Caco-2 (cell line): ENCODE measurements around the gene TMEM250. TPM values are rescaled to one million over a fixed set of nuclear protein-coding genes. Genes with fewer than 3 reads are reported as not detected.

ENCODE experiments used
- BruUV-seq: library from RNA; stranded (reverse); fragments of 400-500 nt; replicated peaks from 2 replicates; lab custom pipeline; 2021; lab: Mats Ljungman, UMichigan
- CTCF ChIA-PET: fragments of 300-600 bp; sonication (Branson Sonifier 250); formaldehyde crosslinking; loops from one replicate; lab custom pipeline; 2022; ENCODE audit warnings: antibody characterized with exemption; lab: Charles Lee
- POLR2A ChIA-PET: fragments of 300-600 bp; sonication (Branson Sonifier 250); formaldehyde crosslinking; loops from one replicate; lab custom pipeline; 2022; ENCODE audit warnings: antibody characterized with exemption; lab: Charles Lee
- DNase-seq, 2 experiments: peaks; one replicate each; pipeline versions ENCODE4 v3.0.0 to v3.0.0-alpha.2; 2020 to 2022
- H3K27me3 ChIP-seq: replicated peaks from 2 replicates; pipeline ENCODE4 v1.6.0; 2011; ENCODE audit warnings: low read length; ENCODE audit not compliant: control insufficient read depth, insufficient read depth
- H3K36me3 ChIP-seq: 2 replicates; pipeline ENCODE4 v1.5.1; 2011; ENCODE audit warnings: low read length; ENCODE audit not compliant: control insufficient read depth, insufficient read depth
- H3K4me1 ChIP-seq: fragments of 250-450 bp; sonication (Bioruptor Pico); 2 replicates; pipeline ENCODE4 v1.5.1; 2020; ENCODE audit warnings: mild to moderate bottlenecking
- H3K4me3 ChIP-seq: 2 replicates; pipeline ENCODE4 v1.5.1; 2011; ENCODE audit warnings: low read depth, mild to moderate bottlenecking, control low read depth, low read length
- H3K9me3 ChIP-seq: fragments of 250-450 bp; sonication (Bioruptor Pico); 2 replicates; pipeline ENCODE4 v1.5.1; 2020; ENCODE audit warnings: mild to moderate bottlenecking, moderate library complexity
- H3K27ac Mint-ChIP-seq: one replicate; pipeline ENCODE4 v1.8.0; 2022; ENCODE audit warnings: mixed read lengths; ENCODE audit not compliant: unreplicated experiment
- H3K27me3 Mint-ChIP-seq: one replicate; pipeline ENCODE4 v1.8.0; 2022; ENCODE audit warnings: mixed read lengths; ENCODE audit not compliant: insufficient read depth, unreplicated experiment
- H3K36me3 Mint-ChIP-seq: one replicate; pipeline ENCODE4 v1.8.0; 2022; ENCODE audit warnings: mild to moderate bottlenecking, mixed read lengths; ENCODE audit not compliant: insufficient read depth, unreplicated experiment
- H3K4me1 Mint-ChIP-seq: one replicate; pipeline ENCODE4 v1.8.0; 2022; ENCODE audit warnings: low read depth, mixed read lengths; ENCODE audit not compliant: unreplicated experiment
- H3K4me3 Mint-ChIP-seq: one replicate; pipeline ENCODE4 v1.8.0; 2022; ENCODE audit warnings: mild to moderate bottlenecking, moderate library complexity, mixed read lengths; ENCODE audit not compliant: unreplicated experiment
- H3K9me3 Mint-ChIP-seq: one replicate; pipeline ENCODE4 v1.8.0; 2022; ENCODE audit warnings: mixed read lengths; ENCODE audit not compliant: unreplicated experiment
- intact Hi-C: fragments of 100-400 bp; cut with micrococcal nuclease; formaldehyde crosslinking; loops from one replicate; pipeline ENCODE4 v1.10.0; 2022; ENCODE audit not compliant: unreplicated experiment
- total RNA-seq: library from RNA; stranded (reverse); gene quantifications from 2 replicates; pipeline ENCODE4 v1.2.3, GENCODE V29; 2022
- TF ChIP-seq, protein P1 (sequence below), 2 experiments: fragments of 200-600 bp in 1 of 2; IDR thresholded peaks; 1 replicate in 1 of 2; 2 replicates in 1 of 2; pipeline versions ENCODE4 v1.5.1 to v1.8.0; 2011 to 2022; ENCODE audit warnings: antibody characterized with exemption in 1 of 2, control low read depth in 1 of 2, inconsistent platforms in 1 of 2, low read depth in 1 of 2, low read length in 1 of 2, mild to moderate bottlenecking in 1 of 2, moderate library complexity in 1 of 2; ENCODE audit not compliant: insufficient read depth in 1 of 2, severe bottlenecking in 1 of 2, unreplicated experiment in 1 of 2

The TMEM250 gene
- total RNA-seq, 1 experiment from 2014 or later = 38.2 TPM

DNA sequence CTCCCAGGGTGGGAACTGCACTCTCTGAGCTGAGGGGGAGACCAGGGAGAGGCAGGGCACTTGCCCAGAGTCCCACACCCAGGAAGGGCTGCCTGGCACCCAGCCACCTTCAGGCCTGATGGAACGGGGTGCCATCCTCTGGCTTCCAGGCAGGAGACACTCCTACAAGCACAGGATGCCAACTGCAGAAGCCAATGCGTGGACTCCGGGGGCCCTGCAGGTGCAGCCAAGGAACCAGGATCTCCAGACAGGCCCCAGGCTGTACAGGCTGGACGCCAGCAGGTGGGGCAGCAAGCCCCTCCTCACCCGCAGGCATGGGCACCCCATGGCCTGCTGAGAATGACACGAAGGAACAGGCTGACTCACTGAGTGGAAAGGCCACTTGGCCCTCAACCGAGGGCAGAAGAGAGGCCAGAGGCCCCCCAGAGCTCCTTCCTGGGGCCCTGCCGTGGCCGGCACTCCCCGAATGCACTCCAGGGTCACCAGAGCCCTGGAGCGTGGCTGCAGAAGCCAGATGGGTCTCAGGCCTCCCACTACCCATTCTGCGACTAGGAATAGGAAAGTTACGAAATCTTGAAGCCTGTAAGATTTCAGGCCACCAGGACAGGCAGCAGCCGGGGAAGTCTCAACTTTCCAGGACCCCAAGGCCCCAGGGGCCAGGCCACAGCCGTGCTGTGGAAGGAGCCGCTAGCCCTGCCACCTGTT, 39.3 kb downstream of the TMEM250 start:
- no peak overlapping the region for H3K4me3 Mint-ChIP-seq
- BruUV-seq = no TSS peak
- ChIA-PET CTCF (no interaction called here), POLR2A (no interaction called here)
- H3K4me1 ChIP-seq = no peaks in the 10 kb centered on the region; the same call in 1 of the 2 replicates
- DNase-seq = no peak
- H3K36me3 Mint-ChIP-seq = peaks cover 13% of the 10 kb centered on the region
- intact Hi-C loops = no loop called here
- H3K9me3 Mint-ChIP-seq = no peaks in the 10 kb centered on the region
- no peak overlapping the region for H3K27ac Mint-ChIP-seq
- TF ChIP-seq, protein P1, sequence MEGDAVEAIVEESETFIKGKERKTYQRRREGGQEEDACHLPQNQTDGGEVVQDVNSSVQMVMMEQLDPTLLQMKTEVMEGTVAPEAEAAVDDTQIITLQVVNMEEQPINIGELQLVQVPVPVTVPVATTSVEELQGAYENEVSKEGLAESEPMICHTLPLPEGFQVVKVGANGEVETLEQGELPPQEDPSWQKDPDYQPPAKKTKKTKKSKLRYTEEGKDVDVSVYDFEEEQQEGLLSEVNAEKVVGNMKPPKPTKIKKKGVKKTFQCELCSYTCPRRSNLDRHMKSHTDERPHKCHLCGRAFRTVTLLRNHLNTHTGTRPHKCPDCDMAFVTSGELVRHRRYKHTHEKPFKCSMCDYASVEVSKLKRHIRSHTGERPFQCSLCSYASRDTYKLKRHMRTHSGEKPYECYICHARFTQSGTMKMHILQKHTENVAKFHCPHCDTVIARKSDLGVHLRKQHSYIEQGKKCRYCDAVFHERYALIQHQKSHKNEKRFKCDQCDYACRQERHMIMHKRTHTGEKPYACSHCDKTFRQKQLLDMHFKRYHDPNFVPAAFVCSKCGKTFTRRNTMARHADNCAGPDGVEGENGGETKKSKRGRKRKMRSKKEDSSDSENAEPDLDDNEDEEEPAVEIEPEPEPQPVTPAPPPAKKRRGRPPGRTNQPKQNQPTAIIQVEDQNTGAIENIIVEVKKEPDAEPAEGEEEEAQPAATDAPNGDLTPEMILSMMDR (IDR thresholded peaks at IDR 0.05; ENCODE audit: insufficient read depth in 1 of 2, low read depth in 1 of 2, low read length in 1 of 2, severe bottlenecking in 1 of 2, unreplicated experiment in 1 of 2) = no peak
- H3K4me3 ChIP-seq = no peak overlapping the region
- H3K9me3 ChIP-seq = no peaks in the 10 kb centered on the region
- peaks cover 10% of the 10 kb centered on the region for H3K4me1 Mint-ChIP-seq
- H3K27me3 Mint-ChIP-seq = no peaks in the 10 kb centered on the region
- H3K27me3 ChIP-seq = no peaks in the 10 kb centered on the region
- H3K36me3 ChIP-seq = no peaks in the 10 kb centered on the region; the same call in 1 of the 2 replicates

DNA sequence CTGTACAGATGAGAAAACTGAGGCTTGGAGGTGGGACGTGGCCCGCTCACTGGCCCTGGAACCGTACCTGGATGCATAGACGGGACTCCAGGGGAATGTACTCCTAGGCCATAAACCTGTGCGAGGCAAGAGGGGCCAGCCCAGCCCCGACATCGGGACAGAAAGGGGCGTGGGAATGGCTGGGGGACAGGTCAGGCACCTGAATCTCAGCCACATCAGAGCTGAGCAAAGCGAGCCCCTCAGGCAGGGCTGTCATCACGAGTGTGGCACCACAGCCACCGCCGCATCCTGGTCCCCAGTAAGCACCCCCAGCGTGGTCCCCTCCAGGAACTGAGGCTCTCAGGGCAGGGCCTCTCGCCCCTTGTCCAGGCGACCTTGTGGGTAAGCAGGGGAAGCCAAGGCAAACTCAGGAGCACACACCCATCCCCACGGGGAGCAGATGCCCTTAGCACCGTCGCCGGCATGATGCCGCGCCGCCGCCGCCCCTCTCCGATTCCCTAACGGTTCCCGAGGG, 40.1 kb downstream of the TMEM250 start:
- no peaks in the 10 kb centered on the region for H3K9me3 Mint-ChIP-seq
- H3K4me3 ChIP-seq = no peak overlapping the region
- peaks cover 10% of the 10 kb centered on the region for H3K4me1 Mint-ChIP-seq
- peaks cover 12% of the 10 kb centered on the region for H3K36me3 Mint-ChIP-seq
- no TSS peak for BruUV-seq
- no peak overlapping the region for H3K4me3 Mint-ChIP-seq
- no peaks in the 10 kb centered on the region for H3K27me3 ChIP-seq
- intact Hi-C loops = no loop called here
- no peaks in the 10 kb centered on the region for H3K27me3 Mint-ChIP-seq
- H3K36me3 ChIP-seq = no peaks in the 10 kb centered on the region; the same call in 1 of the 2 replicates
- ChIA-PET CTCF (no interaction called here), POLR2A (no interaction called here)
- DNase-seq = no peak
- no peaks in the 10 kb centered on the region; the same call in 1 of the 2 replicates for H3K4me1 ChIP-seq
- TF ChIP-seq, protein P1 (IDR thresholded peaks at IDR 0.05; ENCODE audit: insufficient read depth in 1 of 2, low read depth in 1 of 2, low read length in 1 of 2, severe bottlenecking in 1 of 2, unreplicated experiment in 1 of 2) = no peak
- H3K27ac Mint-ChIP-seq = no peak overlapping the region
- no peaks in the 10 kb centered on the region for H3K9me3 ChIP-seq

DNA sequence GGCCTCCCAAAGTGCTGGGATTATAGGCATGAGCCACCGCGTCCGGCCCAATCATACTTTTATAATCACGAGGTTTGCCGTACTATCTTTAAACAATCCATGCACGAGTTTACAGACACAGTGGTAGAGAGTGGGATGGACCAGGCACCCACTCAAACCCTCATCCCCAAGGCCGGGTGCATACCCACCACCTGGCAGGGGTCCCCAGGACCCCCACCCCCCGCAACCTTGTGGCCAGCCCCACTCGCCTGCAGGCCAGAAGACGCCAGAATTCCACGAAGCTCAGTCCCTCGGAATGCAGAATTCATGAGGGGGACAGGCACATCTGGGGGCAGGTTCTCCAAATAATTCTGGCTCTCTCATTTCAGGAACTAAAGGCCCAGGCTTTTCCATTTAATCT, 40.7 kb downstream of the TMEM250 start:
- H3K27me3 ChIP-seq = no peaks in the 10 kb centered on the region
- no peaks in the 10 kb centered on the region; the same call in 1 of the 2 replicates for H3K36me3 ChIP-seq
- intact Hi-C loops = no loop called here
- no peak overlapping the region for H3K4me3 Mint-ChIP-seq
- H3K9me3 Mint-ChIP-seq = no peaks in the 10 kb centered on the region
- no peak for DNase-seq
- no peak overlapping the region for H3K4me3 ChIP-seq
- POLR2A ChIA-PET = no interaction called here
- TF ChIP-seq, protein P1 (IDR thresholded peaks at IDR 0.05; ENCODE audit: insufficient read depth in 1 of 2, low read depth in 1 of 2, low read length in 1 of 2, severe bottlenecking in 1 of 2, unreplicated experiment in 1 of 2) = no peak
- BruUV-seq = no TSS peak
- no peaks in the 10 kb centered on the region for H3K9me3 ChIP-seq
- H3K4me1 ChIP-seq = no peaks in the 10 kb centered on the region; the same call in 1 of the 2 replicates
- H3K27me3 Mint-ChIP-seq = no peaks in the 10 kb centered on the region
- H3K36me3 Mint-ChIP-seq = peaks cover 10% of the 10 kb centered on the region
- CTCF ChIA-PET = no interaction called here
- peaks cover 10% of the 10 kb centered on the region for H3K4me1 Mint-ChIP-seq
- H3K27ac Mint-ChIP-seq = no peak overlapping the region
